ENCODE results near the gene RIN3.

DNA sequence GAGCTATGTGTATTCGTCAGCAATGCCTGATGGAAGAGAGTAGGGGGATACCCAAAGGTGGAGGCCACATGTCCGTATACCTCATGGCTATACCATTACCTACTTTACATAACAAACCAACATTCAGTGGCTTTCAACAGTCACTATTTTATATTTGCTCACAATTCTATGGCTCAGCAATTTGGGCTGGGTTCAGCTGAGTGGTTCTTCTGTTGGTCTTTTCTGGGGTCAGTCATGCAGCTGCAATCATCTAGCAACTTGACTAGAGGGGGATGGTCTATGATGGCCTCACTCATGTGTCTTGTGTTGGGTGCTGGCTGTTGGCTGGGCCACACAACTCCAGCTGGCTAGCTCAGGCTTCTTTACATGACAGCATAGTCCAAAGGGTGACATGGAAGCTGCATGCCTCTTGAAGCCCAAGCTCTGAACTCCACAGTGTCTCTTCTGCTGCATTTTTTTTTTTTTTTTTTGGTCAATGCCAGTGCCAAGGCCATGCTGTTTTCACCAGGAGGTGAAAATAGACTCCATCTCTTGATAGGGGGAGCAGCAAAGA is 53.7 kb downstream of the RIN3 start:
- TF ChIP-seq POLR2AphosphoS5 (IDR thresholded peaks at IDR 0.05; ENCODE audit: insufficient read depth, low read depth, low read length) (no peak), POLR2A (IDR thresholded peaks at IDR 0.05; ENCODE audit: low read depth, low read length) (no peak), EZH2 (IDR thresholded peaks at IDR 0.05; ENCODE audit: borderline replicate concordance, low read depth, low read length, severe bottlenecking) (no peak), FOS (IDR thresholded peaks at IDR 0.05; ENCODE audit: borderline replicate concordance, insufficient read depth, low read length) (no peak)
- TF ChIP-seq, protein P1, sequence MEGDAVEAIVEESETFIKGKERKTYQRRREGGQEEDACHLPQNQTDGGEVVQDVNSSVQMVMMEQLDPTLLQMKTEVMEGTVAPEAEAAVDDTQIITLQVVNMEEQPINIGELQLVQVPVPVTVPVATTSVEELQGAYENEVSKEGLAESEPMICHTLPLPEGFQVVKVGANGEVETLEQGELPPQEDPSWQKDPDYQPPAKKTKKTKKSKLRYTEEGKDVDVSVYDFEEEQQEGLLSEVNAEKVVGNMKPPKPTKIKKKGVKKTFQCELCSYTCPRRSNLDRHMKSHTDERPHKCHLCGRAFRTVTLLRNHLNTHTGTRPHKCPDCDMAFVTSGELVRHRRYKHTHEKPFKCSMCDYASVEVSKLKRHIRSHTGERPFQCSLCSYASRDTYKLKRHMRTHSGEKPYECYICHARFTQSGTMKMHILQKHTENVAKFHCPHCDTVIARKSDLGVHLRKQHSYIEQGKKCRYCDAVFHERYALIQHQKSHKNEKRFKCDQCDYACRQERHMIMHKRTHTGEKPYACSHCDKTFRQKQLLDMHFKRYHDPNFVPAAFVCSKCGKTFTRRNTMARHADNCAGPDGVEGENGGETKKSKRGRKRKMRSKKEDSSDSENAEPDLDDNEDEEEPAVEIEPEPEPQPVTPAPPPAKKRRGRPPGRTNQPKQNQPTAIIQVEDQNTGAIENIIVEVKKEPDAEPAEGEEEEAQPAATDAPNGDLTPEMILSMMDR (IDR thresholded peaks at IDR 0.05; ENCODE audit: extremely low read depth in 1 of 2, insufficient read depth in 1 of 2, low read depth in 1 of 2, low read length in 2 of 2): no peak
